SH-SY5Y (cell line): ENCODE data around the gene COL1A1.

Experiments used
- GATA2 ChIP-seq: IDR thresholded peaks from 2 replicates; pipeline ENCODE4 v1.6.1; 2011; ENCODE audit warnings: mild to moderate bottlenecking, low read depth, low read length
- GATA3 ChIP-seq: IDR thresholded peaks from 2 replicates; pipeline ENCODE4 v1.6.1; 2011; ENCODE audit warnings: low read depth, mild to moderate bottlenecking, low read length, moderate library complexity

- TF ChIP-seq GATA2 (no peak), GATA3 (no peak)
Observed at GRCh38 chr17:50217591-50217990, 16.2 kb upstream of the COL1A1 start.
